GM21619 (cell line): Measurements from ENCODE around the gene TDRD12.
"Not testable (repeated sequence)": the region's sequence is repeated elsewhere in the genome, so short reads cannot be mapped to it uniquely, and the experiment has no call there.

Experiments
- ATAC-seq: cut with Tn5 transposase; IDR thresholded peaks from one replicate; pipeline ENCODE4 v1.9.1; 2021; ENCODE audit not compliant: unreplicated experiment

Gene TDRD12

DNA sequence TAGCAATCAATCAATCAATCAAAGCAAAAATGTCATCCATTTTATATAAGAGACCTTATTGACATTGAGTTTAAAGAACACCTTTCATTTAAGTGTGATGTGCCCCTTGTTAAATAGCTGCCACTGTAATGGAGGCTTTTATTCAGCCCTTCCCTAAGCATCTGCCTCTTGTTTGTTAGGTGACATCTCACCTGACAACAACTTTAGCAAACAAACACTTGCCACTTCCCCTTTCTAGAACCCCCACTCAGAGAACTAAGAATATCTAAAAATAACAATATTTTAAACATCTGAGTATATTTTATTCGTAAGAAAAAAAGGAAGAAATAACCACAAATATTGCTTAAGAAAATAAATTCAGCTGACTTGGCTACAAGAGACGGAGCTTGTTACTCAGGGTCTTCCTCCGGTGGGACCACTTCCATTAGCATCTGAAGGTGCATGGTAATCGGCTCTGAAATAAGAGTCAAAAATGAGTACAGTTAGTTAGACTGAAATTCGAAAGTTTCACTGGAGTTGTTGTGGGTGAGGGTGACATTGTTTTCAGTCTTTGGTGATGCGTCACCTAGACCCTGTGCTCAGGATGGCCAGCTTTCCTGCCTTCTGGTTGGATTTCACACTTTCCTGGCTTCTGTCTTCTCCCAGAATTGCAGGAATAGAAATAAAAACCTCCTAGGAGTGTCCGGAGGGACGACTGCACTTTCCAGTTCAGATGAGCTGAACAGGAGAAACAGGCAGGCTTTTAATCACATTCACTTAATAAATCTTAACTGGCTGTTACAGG, 110.9 kb downstream of the TDRD12 start:
- no peak for ATAC-seq

DNA sequence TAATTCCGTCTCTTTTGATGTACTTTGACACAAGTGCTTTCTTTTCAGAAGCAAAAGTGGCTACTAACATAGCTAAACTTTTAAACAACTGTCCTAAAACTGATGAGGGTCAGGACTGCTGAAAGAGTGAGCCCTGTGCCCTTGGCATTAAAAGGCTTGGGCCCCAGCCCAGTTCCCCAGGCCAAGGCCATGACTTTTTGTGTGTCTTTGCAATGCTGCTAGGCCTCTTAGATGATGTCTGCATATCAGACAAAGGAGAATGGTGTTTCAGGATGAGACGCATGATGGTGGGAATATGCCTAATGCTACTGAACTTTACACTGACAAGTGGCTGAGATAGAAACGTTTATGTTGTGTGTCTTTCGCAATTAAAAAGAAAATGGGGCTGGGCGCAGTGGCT, 112.0 kb downstream of the TDRD12 start:
- no peak for ATAC-seq

- ATAC-seq: not testable (repeated sequence)
Measured at GRCh38 chr19:32832094-32832493, 112.5 kb downstream of the TDRD12 start.

- ATAC-seq: not testable (repeated sequence)
Measured at GRCh38 chr19:32832825-32833224, 113.3 kb downstream of the TDRD12 start.

DNA sequence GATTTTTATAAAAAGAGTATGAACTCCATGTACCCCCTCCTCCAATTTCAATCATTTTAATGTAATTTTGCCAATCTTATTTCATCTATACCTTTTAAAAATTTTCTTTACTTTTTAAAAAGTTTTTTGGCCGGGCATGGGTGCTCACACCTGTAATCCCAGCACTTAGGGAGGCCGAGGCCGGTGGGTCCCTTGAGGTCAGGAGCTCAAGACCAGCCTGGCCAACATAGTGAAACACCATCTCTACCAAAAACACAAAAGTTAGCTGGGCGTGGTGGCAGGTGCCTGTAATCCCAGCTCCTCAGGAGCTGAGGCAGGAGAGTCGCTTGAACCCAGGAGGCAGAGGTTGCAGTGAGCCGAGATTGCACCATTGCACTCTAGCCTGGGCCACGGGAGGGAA, 113.8 kb downstream of the TDRD12 start:
- ATAC-seq: not testable (repeated sequence)

GRCh38 chr19:32837531-32837930, 118.0 kb downstream of the TDRD12 start:
- no peak for ATAC-seq

DNA sequence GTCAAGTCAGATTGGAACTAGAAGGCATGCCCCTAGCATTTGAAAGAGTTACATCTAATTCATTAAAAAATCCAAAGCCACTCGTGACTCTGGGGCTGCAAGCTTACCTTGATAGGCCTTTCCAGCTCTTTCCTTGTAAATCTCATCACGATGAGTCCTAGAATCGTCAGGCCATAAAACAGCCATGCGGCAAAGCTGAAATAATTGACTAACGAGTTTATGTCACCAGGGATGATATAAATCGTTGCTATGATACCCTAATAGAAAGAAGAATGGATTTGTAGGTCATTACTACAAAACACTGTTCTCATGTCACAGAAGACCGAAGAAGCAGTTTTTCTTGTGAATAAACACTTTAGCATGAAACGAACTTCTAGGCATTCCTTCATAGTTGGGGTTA, 122.5 kb downstream of the TDRD12 start:
- no peak for ATAC-seq

DNA sequence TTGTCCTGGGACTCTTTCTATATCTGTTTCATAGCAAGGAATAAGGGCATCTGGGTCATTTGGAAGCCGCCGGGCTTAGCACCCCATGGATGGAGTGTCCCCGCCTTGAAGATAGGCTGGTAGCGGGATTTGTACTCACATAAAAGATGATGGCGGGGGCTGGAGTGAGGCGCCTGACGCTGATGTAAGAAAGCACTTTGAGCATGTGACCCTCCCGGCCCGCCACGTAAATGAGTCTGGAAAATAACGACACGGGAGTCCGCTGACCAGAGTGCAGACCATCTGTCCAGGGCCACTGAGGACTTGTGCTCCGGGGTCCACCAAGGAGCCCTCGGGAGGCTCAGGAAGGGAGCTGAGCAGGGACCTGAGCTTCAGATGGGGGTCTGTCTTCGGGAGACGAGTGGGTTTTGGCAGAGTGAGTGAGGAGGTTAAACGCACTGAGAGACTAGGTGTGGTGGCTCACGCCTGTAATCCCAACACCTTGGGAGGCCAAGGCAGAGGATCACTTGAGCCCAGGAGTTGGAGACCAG, 124.2 kb downstream of the TDRD12 start:
- ATAC-seq: no peak

DNA sequence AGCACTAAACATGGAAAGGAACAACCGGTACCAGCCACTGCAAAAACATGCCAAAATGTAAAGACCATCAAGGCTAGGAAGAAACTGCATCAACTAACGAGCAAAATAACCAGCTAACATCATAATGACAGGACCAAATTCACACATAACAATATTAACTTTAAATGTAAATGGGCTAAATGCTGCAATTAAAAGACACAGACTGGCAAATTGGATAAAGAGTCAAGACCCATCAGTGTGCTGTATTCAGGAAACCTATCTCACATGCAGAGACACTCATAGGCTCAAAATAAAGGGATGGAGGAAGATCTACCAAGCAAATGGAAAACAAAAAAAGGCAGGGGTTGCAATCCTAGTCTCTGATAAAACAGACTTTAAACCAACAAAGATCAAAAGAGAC, 128.5 kb downstream of the TDRD12 start:
- not testable (repeated sequence) for ATAC-seq

DNA sequence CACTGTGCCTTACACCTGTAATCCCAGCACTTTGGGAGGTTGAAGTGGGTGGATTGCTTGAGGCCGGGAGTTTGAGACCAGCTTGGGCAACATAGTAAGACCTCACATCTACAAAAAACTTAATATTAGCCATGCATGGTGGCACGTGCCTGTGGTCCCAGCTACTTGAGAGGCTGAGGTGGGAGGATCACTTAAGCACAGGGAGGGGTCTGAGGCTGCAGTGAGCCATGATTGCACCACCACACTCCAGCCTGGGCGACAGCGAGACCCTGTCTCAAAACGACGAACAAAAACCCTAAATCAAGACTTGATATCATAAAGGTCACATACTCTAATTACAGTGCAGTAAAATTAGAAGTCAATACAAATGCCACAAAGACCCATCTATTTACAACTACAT, 132.6 kb downstream of the TDRD12 start:
- no peak for ATAC-seq

- not testable (repeated sequence) for ATAC-seq
Measured at GRCh38 chr19:32856818-32857217, 137.3 kb downstream of the TDRD12 start.

GRCh38 chr19:32857584-32857983, 138.0 kb downstream of the TDRD12 start:
- ATAC-seq: no peak

DNA sequence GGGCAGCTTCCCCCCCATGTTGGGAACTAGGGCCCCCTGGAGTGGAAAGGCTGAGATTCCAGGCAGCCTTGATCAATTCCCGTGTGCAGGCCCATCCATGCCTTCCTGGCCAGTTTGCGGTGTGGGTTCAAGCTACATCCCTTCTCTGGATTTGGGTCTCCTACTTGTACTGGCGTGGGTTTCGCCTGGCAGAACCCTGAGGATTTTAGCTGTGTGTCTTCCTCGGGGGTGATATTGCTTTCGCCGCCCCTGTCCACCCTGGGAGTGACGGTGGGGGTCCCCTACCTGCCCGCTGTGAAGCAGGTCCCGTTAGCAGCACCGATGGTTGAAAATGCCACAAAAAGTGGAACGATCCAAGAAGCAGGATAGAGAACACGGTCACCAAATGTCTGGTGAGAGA, 138.6 kb downstream of the TDRD12 start:
- ATAC-seq: no peak

GRCh38 chr19:32858559-32858958, 139.0 kb downstream of the TDRD12 start:
- ATAC-seq: no peak

DNA sequence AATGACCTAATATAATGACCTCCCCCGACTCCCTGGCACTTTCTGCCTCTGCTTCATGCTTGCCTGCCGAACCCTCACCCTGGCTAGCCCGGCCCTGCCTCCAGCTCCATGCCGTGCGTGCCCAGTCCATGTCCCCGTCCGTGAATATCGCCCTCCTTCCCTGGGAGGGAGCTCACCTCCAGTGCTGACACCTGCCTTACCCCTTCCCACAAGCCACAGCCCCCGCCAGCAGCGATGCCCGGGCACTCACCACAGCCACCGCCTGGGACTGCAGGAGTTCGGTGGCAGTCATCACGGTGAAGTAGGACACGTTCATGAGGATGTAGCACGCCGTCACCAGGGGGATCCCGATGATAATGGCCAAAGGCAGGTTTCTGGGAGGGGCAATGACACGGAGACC, 140.0 kb downstream of the TDRD12 start:
- ATAC-seq: no peak

GRCh38 chr19:32861596-32861995, 142.0 kb downstream of the TDRD12 start:
- no peak for ATAC-seq

- no peak for ATAC-seq
Measured at GRCh38 chr19:32862173-32862572, 142.6 kb downstream of the TDRD12 start.

DNA sequence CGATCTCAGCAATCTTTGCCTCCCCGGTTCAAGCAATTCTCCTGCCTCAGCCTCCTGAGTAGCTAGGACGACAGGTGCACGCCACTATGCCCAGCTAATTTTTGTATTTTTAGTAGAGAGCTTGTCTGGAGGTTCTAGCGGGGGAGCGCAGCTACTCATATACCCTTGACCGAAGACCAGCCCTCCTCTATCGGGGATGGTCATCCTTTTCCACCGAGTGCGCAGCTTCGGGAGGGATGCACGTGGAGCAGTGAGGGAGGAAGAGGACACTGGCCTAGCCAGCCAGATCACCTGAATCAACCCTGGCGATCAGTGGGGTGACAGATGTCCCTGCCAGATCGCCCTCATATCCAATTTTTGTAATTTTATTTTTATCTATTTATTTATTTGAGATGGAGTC, 143.2 kb downstream of the TDRD12 start:
- no peak for ATAC-seq

DNA sequence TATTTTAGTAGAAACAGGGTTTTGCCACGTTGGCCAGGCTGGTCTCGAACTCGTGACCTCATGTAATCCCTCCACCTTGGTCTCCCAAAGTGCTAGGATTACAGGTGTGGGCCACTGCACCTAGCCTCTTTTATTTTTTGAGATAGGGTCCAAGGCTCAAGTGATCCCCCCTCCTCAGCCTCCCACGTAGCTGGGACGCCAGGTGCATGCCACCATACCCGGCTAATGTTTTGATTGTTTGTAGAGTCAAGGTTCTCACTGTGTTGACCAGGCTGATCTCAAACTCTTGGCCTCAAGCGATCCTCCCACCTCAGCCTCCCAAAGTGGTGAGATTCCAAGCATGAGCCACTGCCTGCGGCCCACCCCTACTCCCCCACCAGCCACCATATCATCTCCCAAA, 143.7 kb downstream of the TDRD12 start:
- no peak for ATAC-seq

DNA sequence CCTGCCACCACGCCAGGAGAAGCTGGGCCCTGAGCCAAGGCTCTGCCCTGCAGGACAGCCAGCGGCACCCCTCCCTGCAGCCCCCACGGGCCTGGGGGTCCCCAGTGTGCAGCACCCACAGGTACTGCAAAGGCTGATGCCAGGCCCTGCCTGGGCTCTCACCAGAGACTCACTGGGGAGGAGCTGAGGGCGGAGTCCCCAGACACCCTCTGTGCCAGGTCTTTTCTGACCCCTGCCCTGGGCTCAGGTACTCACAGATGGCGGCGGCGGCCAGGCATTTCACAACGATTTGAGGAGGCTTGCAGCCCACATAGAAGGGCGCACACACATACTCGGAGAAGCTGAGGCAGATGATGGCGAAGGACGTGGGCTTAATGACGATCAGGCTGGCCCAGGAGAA, 144.3 kb downstream of the TDRD12 start:
- no peak for ATAC-seq

- ATAC-seq: no peak
Measured at GRCh38 chr19:32864318-32865007, 144.9 kb downstream of the TDRD12 start.

- no peak for ATAC-seq
Measured at GRCh38 chr19:32865326-32865725, 145.8 kb downstream of the TDRD12 start.
